ENCODE measurements around the gene INTS4. TPM values are rescaled to one million over a fixed set of nuclear protein-coding genes. Genes with fewer than 3 reads are reported as not detected.
"Not testable (repeated sequence)": the region's sequence is repeated elsewhere in the genome, so short reads cannot be mapped to it uniquely, and the experiment has no call there.

INTS4 gene
- total RNA-seq, 1 donor from 2014 or later: 40.9 TPM

DNA sequence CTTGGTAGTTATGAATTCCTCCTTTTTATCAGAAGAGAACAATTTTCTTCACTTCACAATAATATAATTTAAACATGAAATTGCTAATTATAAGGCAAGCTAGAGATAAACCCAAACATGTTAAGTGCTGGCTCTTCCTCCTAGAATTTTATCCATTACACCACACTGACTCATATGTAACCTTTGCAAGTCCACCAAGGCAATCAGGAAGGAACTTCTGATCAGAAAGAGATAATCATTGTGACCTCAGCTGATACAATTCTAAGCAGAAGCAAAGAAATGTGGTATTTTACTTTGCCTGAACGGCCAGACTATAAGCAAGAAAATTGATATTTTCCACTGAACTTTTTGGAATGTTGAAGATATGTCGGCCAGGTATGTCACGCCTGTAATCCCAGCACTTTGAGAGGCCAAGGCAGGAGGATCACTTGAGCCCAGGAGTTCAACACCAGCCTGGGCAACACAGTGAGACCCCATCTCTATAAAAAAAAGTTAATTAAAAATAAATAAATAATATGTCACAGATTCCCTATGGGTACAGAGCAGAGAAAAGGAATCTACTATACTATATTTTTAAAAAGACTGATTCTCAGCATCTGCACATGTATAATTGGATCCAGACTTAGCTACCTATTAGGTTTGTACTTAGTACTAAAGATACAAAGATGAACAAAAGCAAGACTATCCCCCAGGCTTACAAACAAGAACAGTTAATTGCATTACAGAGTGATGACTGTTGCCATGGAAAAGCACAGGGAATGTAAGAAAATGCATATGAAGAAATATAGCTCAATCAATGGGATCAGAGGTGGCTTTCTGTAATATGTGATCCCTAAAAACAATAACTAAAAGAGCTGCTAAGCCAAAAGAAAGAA lies 63.9 kb downstream of the INTS4 start:
- not testable (repeated sequence) for H3K9me3 Mint-ChIP-seq (ENCODE audit: unreplicated experiment); H3K27ac Mint-ChIP-seq (ENCODE audit: unreplicated experiment); DNase-seq (ENCODE audit: low spot score); H3K27me3 Mint-ChIP-seq (ENCODE audit: unreplicated experiment); H3K4me3 Mint-ChIP-seq (ENCODE audit: unreplicated experiment)
- Mint-ChIP-seq H3K4me1 (ENCODE audit: unreplicated experiment) (peaks cover 17% of the 10 kb centered on the region), H3K36me3 (ENCODE audit: low read depth, unreplicated experiment) (peaks cover 42% of the 10 kb centered on the region)

GRCh38 chr11:77917713-77918112 lies 76.8 kb downstream of the INTS4 start:
- H3K9me3 Mint-ChIP-seq (ENCODE audit: unreplicated experiment); H3K27ac Mint-ChIP-seq (ENCODE audit: unreplicated experiment); H3K4me3 Mint-ChIP-seq (ENCODE audit: unreplicated experiment); H3K36me3 Mint-ChIP-seq (ENCODE audit: low read depth, unreplicated experiment); H3K4me1 Mint-ChIP-seq (ENCODE audit: unreplicated experiment); DNase-seq (ENCODE audit: low spot score); H3K27me3 Mint-ChIP-seq (ENCODE audit: unreplicated experiment): not testable (repeated sequence)

- H3K27me3 Mint-ChIP-seq (ENCODE audit: unreplicated experiment); H3K4me1 Mint-ChIP-seq (ENCODE audit: unreplicated experiment); H3K36me3 Mint-ChIP-seq (ENCODE audit: low read depth, unreplicated experiment); H3K4me3 Mint-ChIP-seq (ENCODE audit: unreplicated experiment); H3K9me3 Mint-ChIP-seq (ENCODE audit: unreplicated experiment); H3K27ac Mint-ChIP-seq (ENCODE audit: unreplicated experiment); DNase-seq (ENCODE audit: low spot score): not testable (repeated sequence)
Measured at GRCh38 chr11:77914307-77914791, 80.1 kb downstream of the INTS4 start.

DNA sequence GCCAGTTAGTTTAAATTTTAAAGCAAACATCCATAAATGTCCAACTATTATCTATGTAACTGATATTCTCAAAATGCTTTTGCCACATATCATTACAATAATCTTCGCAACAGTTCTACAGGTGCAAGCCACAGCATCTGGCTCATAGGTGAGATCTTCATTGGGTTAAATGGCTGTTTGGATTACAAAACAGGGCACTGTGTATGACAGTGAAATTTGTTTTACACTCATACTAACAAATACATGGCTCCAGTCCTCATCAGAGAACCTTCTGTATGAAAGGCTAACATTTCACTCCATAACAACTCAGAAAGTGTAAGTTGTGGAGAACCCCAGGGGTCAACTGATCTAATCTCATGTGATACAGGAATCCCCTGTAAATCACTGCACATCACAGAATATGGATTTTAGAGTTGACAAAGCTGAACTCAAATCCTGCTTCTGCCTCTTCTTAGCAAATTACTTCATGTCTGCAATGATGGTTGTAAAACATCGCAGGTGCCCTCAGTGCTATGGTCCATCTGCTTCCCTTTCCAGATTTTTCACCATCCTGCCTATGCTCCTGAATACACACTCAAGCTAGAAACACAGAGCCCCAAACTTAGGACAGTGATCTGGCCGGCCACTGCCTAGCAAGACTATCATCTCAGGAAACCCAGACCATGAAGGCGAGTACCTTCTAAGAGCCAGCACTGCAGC lies 80.7 kb downstream of the INTS4 start:
- H3K4me1 Mint-ChIP-seq (ENCODE audit: unreplicated experiment); H3K27ac Mint-ChIP-seq (ENCODE audit: unreplicated experiment): not testable (repeated sequence)

DNA sequence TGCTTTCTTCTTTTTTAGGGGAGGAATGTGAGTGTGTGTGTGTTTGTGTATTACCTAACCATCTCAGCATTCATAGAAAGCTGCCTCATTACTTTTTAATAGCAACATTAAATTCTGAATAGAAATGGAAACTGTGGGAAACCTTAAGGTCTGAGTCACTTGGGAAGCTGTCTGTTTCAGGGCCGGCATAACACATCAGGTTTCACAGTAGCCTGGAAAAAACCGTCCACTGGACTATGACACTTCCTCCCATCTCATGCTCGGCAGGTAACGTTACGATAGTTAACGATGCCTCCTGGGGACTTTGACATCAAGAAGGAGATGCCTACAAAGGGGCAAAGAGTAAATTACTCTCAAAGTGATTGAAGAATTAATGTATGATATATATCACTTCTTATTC lies 83.6 kb downstream of the INTS4 start:
- H3K27ac Mint-ChIP-seq (ENCODE audit: unreplicated experiment): not testable (repeated sequence)

More for the DNA sequence above, 80.7 kb downstream of the INTS4 start:
- DNase-seq (ENCODE audit: low spot score); H3K4me3 Mint-ChIP-seq (ENCODE audit: unreplicated experiment); H3K9me3 Mint-ChIP-seq (ENCODE audit: unreplicated experiment); H3K27me3 Mint-ChIP-seq (ENCODE audit: unreplicated experiment); H3K36me3 Mint-ChIP-seq (ENCODE audit: low read depth, unreplicated experiment): not testable (repeated sequence)

DNA sequence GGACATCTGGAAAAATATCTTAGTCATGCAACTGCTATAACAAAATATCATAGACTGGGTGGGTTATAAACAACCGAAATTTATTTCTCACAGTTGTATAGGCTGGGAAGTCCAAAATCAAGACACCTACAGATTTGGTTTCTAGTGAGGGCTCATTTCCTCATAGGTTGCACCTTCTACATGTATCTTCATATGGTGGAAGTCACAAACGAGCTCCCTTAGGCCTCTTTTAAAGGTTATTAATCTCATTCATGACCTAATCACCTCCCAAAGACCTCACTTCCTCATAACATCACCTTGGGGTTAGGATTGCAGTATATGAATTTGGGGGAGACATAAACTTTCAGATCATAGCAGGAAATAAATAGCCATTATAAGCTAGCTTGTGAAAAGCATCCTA lies 85.2 kb downstream of the INTS4 start:
- TF ChIP-seq CTCF (IDR thresholded peaks at IDR 0.05; ENCODE audit: unreplicated experiment): no peak
- DNase-seq (ENCODE audit: low spot score): no peak
- peaks cover 1% of the 10 kb centered on the region for H3K4me1 Mint-ChIP-seq (ENCODE audit: unreplicated experiment)
- H3K27me3 Mint-ChIP-seq (ENCODE audit: unreplicated experiment): no peaks in the 10 kb centered on the region
- no peak overlapping the region for H3K27ac Mint-ChIP-seq (ENCODE audit: unreplicated experiment)
- H3K36me3 Mint-ChIP-seq (ENCODE audit: low read depth, unreplicated experiment): peaks cover 5% of the 10 kb centered on the region
- no peaks in the 10 kb centered on the region for H3K9me3 Mint-ChIP-seq (ENCODE audit: unreplicated experiment)
- H3K4me3 Mint-ChIP-seq (ENCODE audit: unreplicated experiment): no peak overlapping the region

More for the DNA sequence above, 83.6 kb downstream of the INTS4 start:
- not testable (repeated sequence) for H3K4me3 Mint-ChIP-seq (ENCODE audit: unreplicated experiment); H3K36me3 Mint-ChIP-seq (ENCODE audit: low read depth, unreplicated experiment); H3K9me3 Mint-ChIP-seq (ENCODE audit: unreplicated experiment); H3K27me3 Mint-ChIP-seq (ENCODE audit: unreplicated experiment); DNase-seq (ENCODE audit: low spot score); H3K4me1 Mint-ChIP-seq (ENCODE audit: unreplicated experiment)

DNA sequence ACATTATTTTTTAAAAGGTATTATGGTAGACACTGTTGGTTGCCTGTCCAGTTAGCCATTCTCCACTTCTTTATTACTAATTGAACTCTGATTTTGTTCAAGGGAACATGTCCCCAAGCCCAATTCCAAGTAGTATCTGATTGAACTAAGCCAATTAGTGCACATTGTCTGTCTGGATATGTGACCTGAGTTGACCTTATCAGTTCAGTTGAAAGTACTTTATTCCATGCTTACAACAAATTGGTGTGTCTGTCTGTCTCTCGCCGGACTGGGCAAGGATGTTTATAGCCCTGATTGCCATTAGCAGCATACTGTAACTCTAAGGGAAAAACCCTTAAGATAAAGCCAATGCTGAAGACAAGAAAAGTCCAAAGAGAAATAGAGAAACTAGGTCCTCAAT lies 85.6 kb downstream of the INTS4 start:
- no peak for TF ChIP-seq CTCF (IDR thresholded peaks at IDR 0.05; ENCODE audit: unreplicated experiment)
- DNase-seq (ENCODE audit: low spot score): no peak
- H3K9me3 Mint-ChIP-seq (ENCODE audit: unreplicated experiment): no peaks in the 10 kb centered on the region
- H3K4me3 Mint-ChIP-seq (ENCODE audit: unreplicated experiment): no peak overlapping the region
- H3K4me1 Mint-ChIP-seq (ENCODE audit: unreplicated experiment): no peaks in the 10 kb centered on the region
- H3K36me3 Mint-ChIP-seq (ENCODE audit: low read depth, unreplicated experiment): peaks cover 5% of the 10 kb centered on the region
- H3K27ac Mint-ChIP-seq (ENCODE audit: unreplicated experiment): no peak overlapping the region
- no peaks in the 10 kb centered on the region for H3K27me3 Mint-ChIP-seq (ENCODE audit: unreplicated experiment)

GRCh38 chr11:77894949-77895348 lies 99.5 kb downstream of the INTS4 start:
- H3K27me3 Mint-ChIP-seq (ENCODE audit: unreplicated experiment); H3K4me1 Mint-ChIP-seq (ENCODE audit: unreplicated experiment); H3K9me3 Mint-ChIP-seq (ENCODE audit: unreplicated experiment); DNase-seq (ENCODE audit: low spot score); H3K4me3 Mint-ChIP-seq (ENCODE audit: unreplicated experiment); H3K27ac Mint-ChIP-seq (ENCODE audit: unreplicated experiment): not testable (repeated sequence)
- H3K36me3 Mint-ChIP-seq (ENCODE audit: low read depth, unreplicated experiment): peaks cover 15% of the 10 kb centered on the region

DNA sequence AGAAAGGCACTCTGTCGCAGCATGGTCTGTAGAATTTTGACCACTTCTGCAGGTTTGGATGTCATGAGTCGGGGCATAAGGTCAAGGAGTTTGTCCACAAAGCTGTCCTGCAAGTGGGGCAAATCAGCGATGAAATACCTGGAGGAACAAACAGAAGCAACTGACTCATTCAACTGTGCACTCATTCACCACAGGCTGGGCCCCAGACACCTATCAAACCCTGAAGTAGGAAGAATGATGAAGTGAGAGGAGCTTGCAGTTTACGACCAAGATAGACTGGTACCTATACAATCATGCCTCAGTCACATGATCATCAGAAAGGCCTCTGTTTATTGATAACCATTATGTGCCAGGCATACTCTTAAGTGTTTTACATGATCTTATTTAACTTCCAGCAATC lies 102.8 kb downstream of the INTS4 start:
- H3K27me3 Mint-ChIP-seq (ENCODE audit: unreplicated experiment); H3K4me3 Mint-ChIP-seq (ENCODE audit: unreplicated experiment); DNase-seq (ENCODE audit: low spot score); H3K27ac Mint-ChIP-seq (ENCODE audit: unreplicated experiment); H3K4me1 Mint-ChIP-seq (ENCODE audit: unreplicated experiment); H3K9me3 Mint-ChIP-seq (ENCODE audit: unreplicated experiment): not testable (repeated sequence)
- H3K36me3 Mint-ChIP-seq (ENCODE audit: low read depth, unreplicated experiment): peaks cover 11% of the 10 kb centered on the region

- not testable (repeated sequence) for H3K27me3 Mint-ChIP-seq (ENCODE audit: unreplicated experiment); H3K27ac Mint-ChIP-seq (ENCODE audit: unreplicated experiment); H3K4me3 Mint-ChIP-seq (ENCODE audit: unreplicated experiment); DNase-seq (ENCODE audit: low spot score); H3K4me1 Mint-ChIP-seq (ENCODE audit: unreplicated experiment); H3K9me3 Mint-ChIP-seq (ENCODE audit: unreplicated experiment)
- H3K36me3 Mint-ChIP-seq (ENCODE audit: low read depth, unreplicated experiment): peaks cover 11% of the 10 kb centered on the region
Measured at GRCh38 chr11:77891256-77891655, 103.2 kb downstream of the INTS4 start.
